H7 (cell line): ENCODE results near the gene SLC5A1. TPM values are rescaled to one million over a fixed set of nuclear protein-coding genes. Genes with fewer than 3 reads are reported as not detected.

Source experiments
- DNase-seq: peaks from one replicate; pipeline ENCODE4 v3.0.0; 2012
- H3K27me3 ChIP-seq: 2 replicates; pipeline ENCODE4 v1.6.0; 2011; ENCODE audit warnings: mild to moderate bottlenecking, low read length; ENCODE audit not compliant: control insufficient read depth, insufficient read depth
- H3K36me3 ChIP-seq: replicated peaks from 2 replicates; pipeline ENCODE4 v1.5.1; 2011; ENCODE audit warnings: low read length; ENCODE audit not compliant: control insufficient read depth, insufficient read depth
- H3K4me3 ChIP-seq: 2 replicates; pipeline ENCODE4 v1.5.1; 2011; ENCODE audit warnings: low read depth, mild to moderate bottlenecking, control low read depth, low read length, moderate library complexity; ENCODE audit not compliant: insufficient read depth
- total RNA-seq: library from RNA; depleted of rRNA; stranded (reverse); fragments of >200 nt; shearing (Covaris generic); gene quantifications from 2 replicates; pipeline ENCODE4 v1.2.3, GENCODE V29; 2014; rRNA removed

SLC5A1 gene
- not detected in 2 replicates for total RNA-seq

DNA sequence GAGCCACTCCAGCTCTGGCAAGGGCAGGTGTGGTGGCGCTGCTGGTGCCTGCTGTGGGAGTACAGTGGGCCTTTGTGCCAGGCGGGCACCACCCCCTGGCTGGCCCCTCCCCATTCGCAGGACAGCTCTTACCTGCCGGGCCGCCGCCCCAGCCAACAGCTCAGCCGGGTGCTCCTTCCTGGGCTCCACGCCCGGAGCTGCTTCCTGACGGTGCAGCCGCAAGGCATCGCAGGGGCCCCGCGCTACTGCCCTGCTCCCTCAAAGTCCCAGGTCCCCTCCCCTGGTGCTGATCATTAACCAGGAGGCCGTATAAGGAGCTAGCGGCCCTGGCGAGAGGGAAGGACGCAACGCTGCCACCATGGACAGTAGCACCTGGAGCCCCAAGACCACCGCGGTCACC is at the start of gene SLC5A1:
TSS of gene SLC5A1 (plus strand) at position 338 of the 400 bp plus-strand sequence. CDS start at position 359, 21 bp downstream.
- no peak within 1 kb of the TSS for H3K4me3 ChIP-seq
- peak; percentile 39 for DNase-seq
- H3K27me3 ChIP-seq, result no peaks in the 10 kb centered on the region
- H3K36me3 ChIP-seq, result no peaks in the 10 kb centered on the region

DNA sequence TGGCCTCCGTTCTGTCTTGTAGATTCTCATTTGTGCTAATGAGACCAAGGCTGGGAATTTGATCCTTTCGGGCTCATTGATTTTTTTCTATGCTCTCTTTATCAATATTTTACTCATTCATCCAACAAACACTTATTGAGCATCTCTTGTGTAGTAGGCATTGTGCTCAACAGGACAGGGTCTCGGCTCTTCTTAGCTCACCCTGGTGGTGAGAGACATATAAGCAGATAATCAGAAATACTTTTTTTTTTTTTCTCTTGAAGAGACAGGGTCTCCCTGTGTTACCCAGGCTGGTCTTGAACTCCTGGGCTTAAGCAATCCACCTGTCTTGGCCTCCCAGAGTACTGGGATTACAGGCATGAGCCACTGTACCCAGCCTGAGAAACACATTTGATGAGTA is 48.0 kb upstream of the SLC5A1 start:
- no peaks in the 10 kb centered on the region for H3K27me3 ChIP-seq
- peak; percentile 19 for DNase-seq
- no peaks in the 10 kb centered on the region for H3K36me3 ChIP-seq
- no peak overlapping the region for H3K4me3 ChIP-seq

DNA sequence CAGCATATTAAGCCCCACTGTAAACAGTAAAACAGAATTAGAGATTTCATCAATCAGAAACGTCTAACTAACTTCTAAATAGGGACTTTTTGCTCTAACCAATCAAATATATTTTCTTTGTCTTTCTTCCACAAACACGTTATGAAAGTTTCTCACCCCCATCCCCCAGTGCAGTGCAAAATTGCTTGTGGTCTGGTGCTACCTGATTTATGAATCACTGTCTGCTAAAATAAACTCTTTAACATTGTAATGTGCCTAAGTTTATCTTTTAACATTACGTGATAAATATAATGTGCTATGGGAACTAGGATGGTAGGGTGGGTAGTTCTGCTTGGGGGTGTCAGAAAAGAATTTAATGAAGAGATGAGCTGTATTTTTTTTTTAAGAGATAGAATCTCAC is 47.3 kb upstream of the SLC5A1 start:
- no peak for DNase-seq
- Histone ChIP-seq H3K36me3 (no peaks in the 10 kb centered on the region), H3K27me3 (no peaks in the 10 kb centered on the region), H3K4me3 (no peak overlapping the region)

DNA sequence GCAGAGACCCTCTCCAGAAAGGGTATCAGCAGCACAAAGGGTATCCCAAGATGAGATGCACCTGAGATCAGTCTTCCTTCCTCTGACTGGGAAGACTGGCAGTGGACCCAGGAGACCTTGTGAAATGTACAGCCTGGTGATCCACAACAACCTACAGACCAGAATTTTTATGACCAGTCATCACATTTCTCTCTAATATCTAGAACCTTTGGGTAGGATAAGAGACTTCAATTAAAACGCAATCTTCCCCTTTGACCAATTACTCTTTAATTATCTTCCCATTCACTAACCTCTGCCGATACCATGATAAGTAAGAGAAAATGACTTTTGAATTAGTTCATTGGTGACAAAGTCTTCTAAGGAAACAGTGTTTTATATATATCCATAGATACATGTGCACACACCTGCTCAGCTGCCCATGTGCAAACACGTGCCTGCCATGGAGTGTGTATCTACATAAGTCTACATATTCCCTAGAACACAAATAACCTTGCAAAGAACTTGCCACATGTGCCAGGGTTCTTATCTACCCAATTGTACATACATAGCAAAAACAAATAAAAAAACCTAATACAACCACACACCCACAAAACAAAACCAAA is 44.2 kb upstream of the SLC5A1 start:
- no peak for DNase-seq
- H3K4me3 ChIP-seq, result no peak overlapping the region
- no peaks in the 10 kb centered on the region for H3K36me3 ChIP-seq
- H3K27me3 ChIP-seq, result no peaks in the 10 kb centered on the region

DNA sequence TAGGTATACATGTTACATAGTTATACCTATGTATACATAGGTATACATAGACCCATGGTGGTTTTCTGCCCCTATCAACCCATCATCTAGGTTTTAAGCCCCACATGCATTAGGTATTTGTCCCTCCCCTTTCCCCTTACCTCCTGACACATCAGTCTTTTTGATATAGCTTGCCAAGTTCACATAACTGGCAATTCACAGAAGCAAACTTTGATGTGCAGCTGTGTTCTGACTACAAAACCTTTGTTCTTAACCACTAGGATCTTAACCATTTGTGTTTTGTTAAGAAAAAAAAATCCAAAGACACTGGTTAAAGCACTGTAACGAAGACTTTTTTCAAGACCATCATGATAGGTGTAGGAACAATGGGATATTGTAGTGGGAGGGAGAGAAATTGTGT is 42.9 kb upstream of the SLC5A1 start:
- DNase-seq, result no peak
- H3K36me3 ChIP-seq, result no peaks in the 10 kb centered on the region
- no peaks in the 10 kb centered on the region for H3K27me3 ChIP-seq
- no peak overlapping the region for H3K4me3 ChIP-seq

DNA sequence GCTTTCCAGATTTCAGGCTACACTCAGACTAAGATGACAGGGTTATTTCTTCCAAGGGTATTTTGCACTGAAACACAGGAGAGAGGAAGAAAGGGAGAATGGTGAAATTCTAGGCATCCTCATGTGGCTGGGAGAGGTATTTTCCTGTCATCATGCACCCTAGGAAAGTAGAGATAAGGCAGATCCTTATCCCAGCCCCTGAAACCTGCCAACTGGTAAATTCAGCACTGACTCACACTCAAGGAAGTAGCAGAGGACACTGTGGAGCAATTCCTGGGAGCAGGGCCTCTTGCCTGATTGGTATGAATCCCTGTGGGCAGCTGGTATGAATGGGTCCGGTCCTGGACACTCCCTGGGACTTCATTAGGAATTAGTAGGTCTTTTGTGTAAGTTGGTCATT is 37.6 kb upstream of the SLC5A1 start:
- DNase-seq, result no peak
- H3K4me3 ChIP-seq, result no peak overlapping the region
- no peaks in the 10 kb centered on the region for H3K27me3 ChIP-seq
- H3K36me3 ChIP-seq, result no peaks in the 10 kb centered on the region

DNA sequence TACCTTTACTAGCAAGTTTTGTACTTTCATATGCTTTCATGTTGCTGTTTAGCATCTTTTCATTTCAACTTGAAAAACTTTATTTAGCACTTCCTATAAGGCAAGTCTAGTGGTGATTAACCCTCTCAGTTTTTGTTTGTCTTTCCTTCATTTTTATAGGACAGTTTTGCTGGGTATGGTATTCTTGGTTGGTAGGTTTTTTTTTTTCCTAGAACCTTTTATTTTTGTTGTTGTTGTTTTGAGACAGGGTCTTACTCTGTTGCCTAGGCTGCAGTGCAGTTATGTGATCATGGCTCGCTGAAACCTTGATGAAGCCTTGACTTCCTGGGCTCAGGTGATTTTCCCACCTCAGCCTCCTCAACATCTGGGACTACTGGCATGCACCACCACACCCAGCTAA is 29.9 kb upstream of the SLC5A1 start:
- H3K27me3 ChIP-seq, result no peaks in the 10 kb centered on the region
- no peaks in the 10 kb centered on the region for H3K36me3 ChIP-seq
- no peak overlapping the region for H3K4me3 ChIP-seq
- no peak for DNase-seq

DNA sequence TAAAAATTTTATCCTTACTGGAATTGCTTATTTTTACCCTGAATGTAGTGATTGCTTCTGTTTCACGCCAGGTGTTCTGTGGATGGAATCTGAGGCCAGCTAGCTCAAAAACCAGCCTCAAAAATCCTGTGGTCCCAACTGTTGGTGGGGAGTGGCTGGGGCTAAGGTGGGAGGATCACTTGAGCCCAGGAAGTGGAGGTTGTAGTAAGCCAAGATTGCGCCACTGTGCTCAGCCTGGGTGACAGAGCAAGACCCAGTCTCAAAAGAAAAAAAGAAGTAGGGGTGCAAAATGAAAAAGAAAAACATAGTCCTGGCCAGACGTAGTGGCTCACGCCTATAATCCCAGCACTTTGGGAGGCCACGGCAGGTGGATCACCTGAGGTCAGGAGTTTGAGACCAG is 27.0 kb upstream of the SLC5A1 start:
- H3K36me3 ChIP-seq, result no peaks in the 10 kb centered on the region
- no peaks in the 10 kb centered on the region for H3K27me3 ChIP-seq
- H3K4me3 ChIP-seq, result no peak overlapping the region
- no peak for DNase-seq

DNA sequence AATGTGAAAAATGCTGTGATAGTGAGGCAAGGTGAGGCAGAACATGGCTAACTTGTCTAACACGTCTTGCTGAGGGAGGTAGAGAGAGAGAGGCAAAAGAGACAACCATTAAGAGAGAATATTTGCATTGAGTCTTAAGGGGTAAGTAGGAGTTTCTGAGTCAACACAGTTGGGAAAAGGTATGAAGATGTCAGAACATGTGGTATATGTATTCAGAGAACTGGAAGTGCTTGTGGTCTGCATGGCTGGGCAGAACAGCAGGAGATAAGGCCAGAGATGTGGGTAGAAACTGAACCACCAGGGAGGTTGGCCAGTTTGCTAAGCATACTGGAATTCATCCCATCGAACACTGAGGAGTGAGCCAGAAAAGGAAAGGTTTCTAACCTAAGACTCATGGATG is 25.0 kb upstream of the SLC5A1 start:
- H3K36me3 ChIP-seq, result no peaks in the 10 kb centered on the region
- H3K4me3 ChIP-seq, result no peak overlapping the region
- DNase-seq, result no peak
- no peaks in the 10 kb centered on the region for H3K27me3 ChIP-seq

DNA sequence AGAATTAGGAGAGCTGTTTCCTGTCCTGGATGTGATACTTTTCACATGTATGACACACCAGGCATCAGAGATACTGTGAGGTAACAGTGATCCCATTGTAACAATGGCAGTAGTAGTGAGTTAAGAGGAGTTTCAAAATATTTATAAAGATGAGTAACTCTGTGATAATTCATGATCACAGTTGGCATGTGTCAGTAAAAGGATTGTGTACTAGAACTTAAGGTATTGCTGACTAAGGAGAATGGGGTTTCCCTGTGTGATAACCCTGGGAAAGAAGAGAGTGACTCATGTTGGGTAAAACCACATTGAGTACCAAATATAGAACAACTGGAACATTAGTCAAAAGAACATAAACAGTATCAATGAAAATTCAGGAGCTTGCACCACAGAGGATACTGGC is 22.9 kb upstream of the SLC5A1 start:
- no peaks in the 10 kb centered on the region for H3K36me3 ChIP-seq
- no peak overlapping the region for H3K4me3 ChIP-seq
- no peaks in the 10 kb centered on the region for H3K27me3 ChIP-seq
- no peak for DNase-seq

DNA sequence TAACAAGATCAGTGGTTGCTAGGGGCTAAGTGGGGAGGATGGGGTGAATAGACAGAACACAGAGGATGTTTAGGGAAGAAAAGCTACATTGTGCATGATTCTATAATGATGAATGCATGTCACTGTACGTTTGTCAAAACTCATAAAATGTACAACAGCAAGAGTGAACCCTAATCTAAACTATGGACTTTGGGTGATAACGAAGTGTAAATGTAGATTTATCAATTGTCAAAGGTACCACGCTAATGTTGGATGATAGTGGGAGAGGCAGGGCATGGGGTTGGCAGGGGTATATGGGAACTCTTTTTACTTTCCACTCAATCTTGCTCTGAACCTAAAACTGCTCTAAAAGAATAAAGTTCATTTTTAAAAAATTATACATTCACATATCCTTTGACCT is 21.3 kb upstream of the SLC5A1 start:
- no peaks in the 10 kb centered on the region for H3K36me3 ChIP-seq
- no peaks in the 10 kb centered on the region for H3K27me3 ChIP-seq
- no peak for DNase-seq
- no peak overlapping the region for H3K4me3 ChIP-seq

DNA sequence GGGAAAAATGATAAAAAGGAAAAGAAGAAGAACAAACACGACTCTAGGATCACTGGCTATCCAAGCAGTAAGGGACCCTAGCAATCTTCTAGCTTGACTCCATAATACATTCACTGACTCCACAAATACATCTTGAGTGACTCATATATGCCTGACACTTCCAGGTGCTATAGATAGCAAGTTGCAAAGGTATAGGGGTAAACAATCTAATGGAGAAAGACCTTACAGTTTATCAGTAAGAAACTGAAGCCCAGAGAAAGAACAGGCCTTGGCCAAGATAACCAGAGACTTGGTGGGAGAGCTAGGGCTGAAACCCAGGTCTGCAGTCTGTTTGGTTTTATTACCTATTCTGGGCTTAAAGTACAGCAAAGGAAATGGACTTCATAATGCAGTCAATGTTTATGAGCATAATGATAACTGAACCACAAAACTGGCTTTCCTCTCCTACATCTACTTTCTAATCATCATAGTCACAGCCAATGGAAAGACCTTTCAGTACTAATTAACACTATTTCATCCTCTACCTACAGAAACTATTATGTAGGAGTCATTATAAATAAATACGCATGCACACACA is 19.7 kb upstream of the SLC5A1 start:
- Histone ChIP-seq H3K4me3 (no peak overlapping the region), H3K36me3 (no peaks in the 10 kb centered on the region), H3K27me3 (no peaks in the 10 kb centered on the region)
- no peak for DNase-seq

DNA sequence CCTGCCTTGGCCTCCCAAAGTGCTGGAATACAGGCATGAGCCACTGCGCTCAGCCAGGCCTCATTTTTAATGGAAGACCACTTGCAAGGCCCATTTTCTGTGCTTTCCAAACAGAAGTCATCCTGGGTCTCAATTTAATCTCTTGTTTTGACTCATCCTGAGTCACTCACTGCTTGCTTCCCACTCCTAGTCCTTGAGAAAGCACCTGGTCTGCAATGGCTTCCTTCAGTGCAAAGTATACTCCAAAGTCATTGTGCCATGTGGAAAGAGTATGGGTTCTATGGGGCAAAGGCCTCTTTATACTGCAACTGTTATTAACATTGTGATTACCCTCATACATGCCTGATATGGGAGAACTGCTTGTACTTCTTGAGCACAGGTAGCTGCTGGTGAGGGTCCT is 18.3 kb upstream of the SLC5A1 start:
- Histone ChIP-seq H3K36me3 (no peaks in the 10 kb centered on the region), H3K27me3 (no peaks in the 10 kb centered on the region), H3K4me3 (no peak overlapping the region)
- no peak for DNase-seq

DNA sequence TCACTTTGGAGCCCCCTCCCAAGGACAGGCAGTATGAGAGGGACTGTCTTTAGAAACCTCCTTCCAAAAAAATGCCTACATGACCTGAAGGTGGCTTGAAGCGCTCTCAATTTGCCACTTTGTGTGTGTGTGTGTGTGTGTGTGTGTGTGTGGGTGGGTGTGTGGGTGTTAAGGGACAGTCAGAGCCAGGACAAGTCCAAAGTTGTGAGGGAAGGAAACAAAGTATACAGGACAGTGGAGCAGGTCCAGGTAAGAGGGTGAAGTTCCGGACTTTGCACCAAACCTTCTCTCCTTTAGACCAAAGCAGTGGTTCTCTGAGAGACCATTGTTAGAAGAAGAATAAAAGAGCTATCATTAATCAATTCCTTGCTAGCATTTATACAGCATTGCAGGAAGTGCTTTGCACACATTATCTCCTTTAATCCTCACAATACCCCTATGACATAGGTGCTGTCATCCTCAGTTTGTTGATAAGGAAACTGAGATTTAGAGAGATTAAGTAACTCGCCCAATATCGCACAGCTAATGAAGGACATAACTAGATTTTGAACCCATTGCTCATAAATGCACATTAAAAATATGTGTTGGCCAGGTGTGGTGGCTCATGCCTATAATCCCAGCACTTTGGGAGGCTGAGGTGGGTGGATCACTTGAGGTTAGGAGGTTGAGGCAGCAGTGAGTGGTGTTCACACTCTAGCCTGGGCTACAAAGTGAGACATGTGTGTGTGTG is 12.4 kb upstream of the SLC5A1 start:
- Histone ChIP-seq H3K4me3 (no peak overlapping the region), H3K36me3 (no peaks in the 10 kb centered on the region), H3K27me3 (no peaks in the 10 kb centered on the region)
- no peak for DNase-seq

DNA sequence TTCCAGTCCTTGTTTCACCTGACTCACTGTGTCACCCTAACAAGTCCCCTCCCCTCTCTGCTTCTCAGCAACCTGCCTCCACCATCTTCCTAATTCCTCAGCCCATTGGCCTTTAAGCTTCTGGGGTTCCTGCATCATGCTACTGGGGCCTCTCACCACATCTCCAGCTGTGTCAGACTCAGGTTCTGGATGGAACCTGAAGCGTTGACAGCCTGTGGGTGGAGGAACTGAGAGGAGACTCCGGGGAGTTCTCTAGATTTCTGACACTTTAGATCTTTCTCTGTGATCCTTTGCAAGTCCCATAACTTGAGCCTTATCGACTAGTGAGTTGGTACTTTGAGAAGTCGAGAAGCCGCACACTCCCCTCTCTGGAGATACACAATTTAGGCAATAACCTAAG is 11.6 kb upstream of the SLC5A1 start:
- no peak for DNase-seq
- no peaks in the 10 kb centered on the region for H3K36me3 ChIP-seq

More for the DNA sequence above, 11.6 kb upstream of the SLC5A1 start:
- Histone ChIP-seq H3K27me3 (no peaks in the 10 kb centered on the region), H3K4me3 (no peak overlapping the region)
